Hematopoietic multipotent progenitor cell treated with erythropoietin and hydrocortisone succinate and interleukin-3 and kit ligand, for 4 days (in vitro differentiated cells): ENCODE data around the gene GARRE1.
"Not testable (repeated sequence)": the region's sequence is repeated elsewhere in the genome, so short reads cannot be mapped to it uniquely, and the experiment has no call there.

Source experiments
- DNase-seq: peaks from one replicate; pipeline ENCODE4 v3.0.0-alpha.2; 2015

Gene GARRE1

DNA sequence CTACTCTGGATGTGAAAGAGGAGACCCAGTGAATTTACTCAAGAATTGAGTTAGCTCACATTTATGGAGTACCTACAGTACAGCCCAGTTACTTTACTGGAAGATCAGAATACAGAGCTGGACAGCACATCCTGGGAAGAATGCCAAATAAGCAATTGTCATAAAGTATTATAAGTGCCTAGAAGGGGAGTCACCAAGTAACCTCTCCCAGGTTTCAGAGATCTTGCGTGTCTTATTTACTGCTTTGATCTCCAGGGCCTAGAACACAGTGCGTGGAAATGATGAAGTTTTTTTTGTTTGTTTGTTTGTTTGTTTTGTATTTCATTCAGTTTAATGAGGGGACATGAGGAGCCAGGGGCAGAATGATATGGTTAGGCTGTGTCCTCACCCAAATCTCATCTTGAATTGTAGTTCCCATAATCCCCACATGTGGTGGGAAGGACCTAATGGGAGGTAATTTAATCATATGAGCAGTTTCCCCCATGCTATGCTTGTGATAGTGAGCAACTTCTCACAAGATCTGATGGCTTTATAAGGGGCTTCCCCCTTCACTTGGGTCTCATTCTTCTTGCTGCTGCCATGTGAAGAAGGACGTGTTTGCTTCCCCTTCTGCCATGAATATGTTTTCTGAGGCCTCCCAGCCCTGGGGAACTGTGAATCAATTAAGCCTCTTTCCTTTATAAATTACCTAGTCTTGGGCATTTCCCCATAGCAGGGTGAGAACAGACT lies 5.2 kb downstream of the GARRE1 start:
- no peak for DNase-seq

- DNase-seq = no peak
These were observed 6.4 kb downstream of the GARRE1 start for GRCh38 chr19:34260771-34261173.

GRCh38 chr19:34261334-34262109 lies 7.2 kb downstream of the GARRE1 start:
- no peak for DNase-seq

GRCh38 chr19:34263745-34264237 lies 9.4 kb downstream of the GARRE1 start:
- no peak for DNase-seq

DNA sequence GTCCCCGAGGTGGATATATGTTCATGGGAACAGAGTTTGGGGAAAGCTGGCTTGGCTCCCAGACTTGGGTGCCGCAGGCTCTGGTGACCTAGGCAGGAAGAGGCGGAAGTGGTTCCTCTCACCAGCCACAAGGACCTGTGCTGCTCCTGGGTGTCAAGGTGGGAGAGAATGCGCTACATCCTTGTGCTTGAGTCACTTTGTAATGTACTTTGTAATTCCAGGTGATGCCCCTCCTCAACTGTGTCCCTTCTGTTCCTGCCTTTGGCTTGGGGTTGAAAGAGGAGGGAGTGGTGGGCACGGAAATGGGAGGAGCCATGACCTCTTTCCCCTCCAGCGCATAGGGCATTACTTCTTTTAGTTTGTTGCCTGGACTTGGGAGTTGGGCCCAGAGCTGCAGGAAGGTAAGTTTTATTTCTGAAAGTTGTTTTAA lies 10.9 kb downstream of the GARRE1 start:
- DNase-seq = no peak

- DNase-seq = no peak
These were observed 14.7 kb downstream of the GARRE1 start for GRCh38 chr19:34269081-34269480.

- DNase-seq = no peak
These were observed 15.1 kb downstream of the GARRE1 start for GRCh38 chr19:34269489-34269888.

DNA sequence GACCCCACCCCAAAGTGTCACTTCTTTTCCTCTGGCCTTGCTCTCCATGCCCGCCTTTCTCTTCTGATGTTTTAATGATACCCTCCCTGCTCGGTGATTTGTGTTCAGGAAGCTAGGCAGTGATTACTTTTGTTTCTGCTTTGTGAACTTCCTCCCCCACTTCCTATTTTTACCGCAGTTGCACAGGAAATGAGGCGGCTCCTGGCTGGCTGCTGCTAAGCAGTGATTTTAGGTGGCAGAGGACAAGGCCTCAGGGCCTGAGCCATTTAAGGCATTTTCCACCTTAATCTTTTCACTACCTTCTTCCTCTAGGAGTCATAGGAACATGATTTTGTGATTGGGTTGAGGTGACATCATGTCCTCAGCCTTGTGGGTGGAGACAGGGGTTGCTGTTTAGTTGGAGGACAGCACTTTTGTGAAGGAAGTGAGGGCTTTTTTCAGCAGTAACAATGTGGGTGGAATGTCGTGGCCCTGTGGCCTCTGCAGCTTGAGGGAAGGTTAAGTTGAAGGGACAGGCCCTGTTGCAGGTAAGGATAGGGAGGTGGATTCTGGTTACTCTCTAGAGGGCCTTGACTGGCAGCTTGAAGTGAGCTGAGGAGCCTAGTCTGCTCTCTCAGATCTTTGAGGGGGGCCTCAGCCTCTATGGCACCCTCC lies 15.7 kb downstream of the GARRE1 start:
- DNase-seq = peak; percentile 64

DNA sequence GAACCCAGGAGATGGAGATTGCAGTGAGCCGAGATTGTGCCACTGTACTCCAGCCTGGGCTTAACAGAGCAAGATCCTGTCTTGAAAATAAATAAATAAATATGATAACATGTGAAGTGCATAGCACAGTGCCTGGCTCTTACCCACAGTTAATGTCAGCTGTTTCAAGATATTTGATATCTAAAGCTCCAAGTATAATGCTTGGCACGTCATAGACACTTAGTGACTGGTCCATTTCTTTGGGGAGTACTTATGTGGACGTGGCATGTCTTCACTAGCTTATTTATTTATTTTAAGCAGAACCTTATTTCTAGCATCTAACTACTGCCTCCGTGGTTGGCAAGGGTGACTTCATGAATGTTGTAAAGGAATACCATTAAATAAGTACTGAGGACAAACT lies 18.8 kb downstream of the GARRE1 start:
- DNase-seq = no peak

DNA sequence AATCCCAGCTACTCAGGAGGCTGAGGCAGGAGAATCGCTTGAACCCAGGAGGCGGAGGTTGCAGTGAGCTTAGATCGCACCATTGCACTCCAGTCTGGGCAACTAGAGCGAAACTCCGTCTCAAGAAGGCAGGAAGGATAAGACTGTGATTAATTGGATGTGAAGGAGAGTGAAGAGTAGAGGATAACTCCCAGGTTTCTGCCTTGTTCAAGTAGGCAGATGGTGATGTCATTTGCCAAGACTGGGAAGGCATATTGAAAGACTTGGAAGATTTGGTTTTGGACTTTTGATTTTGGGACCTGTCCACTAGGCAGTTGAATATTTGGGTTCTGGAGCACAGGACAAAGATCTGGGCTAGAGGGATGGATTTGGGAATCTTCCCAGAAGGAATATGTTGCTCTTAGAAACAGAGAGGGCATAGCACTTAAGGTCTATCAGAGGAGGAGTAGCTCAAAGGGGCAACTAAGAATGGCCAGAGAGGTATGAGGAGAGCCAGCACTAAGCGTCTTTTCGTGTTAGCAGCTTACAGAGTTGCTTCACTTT lies 20.0 kb downstream of the GARRE1 start:
- DNase-seq = no peak

DNA sequence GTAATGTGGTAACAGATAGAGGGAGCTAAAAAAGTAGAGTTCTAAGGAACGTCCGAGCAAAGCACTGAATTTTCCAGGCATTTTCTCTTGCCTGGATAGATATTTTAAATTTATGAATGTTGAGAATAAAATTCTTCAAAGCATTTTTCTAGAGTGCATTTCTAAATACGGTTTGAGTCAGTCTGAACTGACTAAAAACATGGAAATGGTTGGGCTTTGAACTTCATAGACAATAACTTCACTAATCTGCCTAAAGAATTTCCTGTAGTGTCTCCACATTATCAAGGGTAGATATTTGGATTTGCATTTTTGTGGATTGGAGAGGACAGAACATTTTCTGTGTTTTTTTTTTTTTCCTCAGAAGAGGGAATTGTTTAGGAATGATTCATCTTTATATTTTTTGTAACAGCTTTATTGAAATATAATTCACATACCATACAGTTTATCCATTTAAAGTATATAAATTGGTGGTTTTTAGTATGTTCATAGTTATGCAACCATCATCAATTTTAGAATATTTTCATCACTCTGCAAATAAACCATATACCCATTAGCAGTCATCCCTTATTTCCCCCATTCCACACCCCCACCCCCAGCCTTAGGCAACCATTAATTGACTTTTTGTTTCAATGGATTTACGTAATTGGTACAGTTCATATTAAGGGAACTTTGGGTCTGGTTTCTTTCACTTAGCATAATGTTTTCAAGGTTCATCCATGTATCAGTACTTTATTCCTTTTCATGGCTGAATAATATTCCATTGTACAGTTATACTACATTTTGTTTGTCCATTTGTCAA lies 20.7 kb downstream of the GARRE1 start:
- DNase-seq = no peak

- DNase-seq = no peak
These were observed 21.4 kb downstream of the GARRE1 start for GRCh38 chr19:34275705-34276104.

- DNase-seq = no peak
These were observed 22.3 kb downstream of the GARRE1 start for GRCh38 chr19:34276614-34277013.

DNA sequence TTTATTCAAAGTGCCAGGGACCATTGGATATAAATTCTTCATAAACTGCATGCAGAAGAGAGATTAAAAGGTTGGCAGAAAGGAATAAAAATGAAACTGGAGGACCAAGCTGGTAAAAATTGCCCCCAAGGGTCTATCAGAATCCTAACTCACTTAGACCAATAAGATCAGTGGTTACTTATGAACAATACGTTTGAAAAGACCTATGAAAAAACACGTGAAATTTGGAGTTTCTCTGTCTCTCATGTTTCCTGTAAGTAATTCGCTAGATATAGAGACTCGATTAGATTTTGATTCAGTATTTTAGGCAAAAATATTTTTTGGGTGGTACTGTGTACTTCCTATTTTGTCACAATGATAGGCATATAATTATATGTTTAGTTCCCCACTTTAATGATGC lies 22.9 kb downstream of the GARRE1 start:
- no peak for DNase-seq

DNA sequence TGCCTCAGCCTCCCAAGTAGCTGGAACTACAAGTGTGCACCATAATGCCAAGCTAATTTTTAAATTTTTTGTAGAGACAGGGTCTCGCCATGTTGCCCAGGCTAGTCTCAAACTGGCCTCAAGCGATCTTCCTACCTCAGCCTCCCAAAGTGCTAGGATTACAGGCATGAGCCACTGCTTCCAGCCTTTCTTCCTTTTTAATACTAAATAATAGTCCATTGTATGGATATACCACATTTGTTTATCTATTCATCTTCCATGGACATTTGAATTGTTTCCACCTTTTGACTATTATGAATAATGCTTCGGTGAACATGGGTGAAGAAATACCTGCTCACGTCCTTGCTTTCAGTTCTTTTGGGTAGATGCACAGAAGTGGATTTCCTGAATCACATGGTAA lies 24.4 kb downstream of the GARRE1 start:
- no peak for DNase-seq

DNA sequence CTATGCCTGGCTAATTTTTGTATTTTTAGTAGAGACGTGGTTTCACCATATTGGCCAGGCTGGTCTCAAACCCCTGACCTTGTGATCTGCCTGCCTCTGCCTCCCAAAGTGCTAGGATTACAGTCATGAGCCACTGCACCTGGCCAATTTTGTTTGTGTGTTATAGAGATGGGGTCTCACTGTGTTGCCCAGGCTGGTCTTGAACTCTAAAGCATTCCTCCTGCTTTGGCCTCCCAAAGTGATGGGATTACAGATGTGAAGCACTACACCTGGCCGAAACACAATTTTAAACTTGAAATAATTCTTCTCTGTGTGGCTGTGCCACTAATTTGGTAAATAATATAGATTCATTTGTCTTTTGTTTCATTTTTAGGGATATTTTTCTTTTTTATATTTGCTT lies 27.1 kb downstream of the GARRE1 start:
- not testable (repeated sequence) for DNase-seq

DNA sequence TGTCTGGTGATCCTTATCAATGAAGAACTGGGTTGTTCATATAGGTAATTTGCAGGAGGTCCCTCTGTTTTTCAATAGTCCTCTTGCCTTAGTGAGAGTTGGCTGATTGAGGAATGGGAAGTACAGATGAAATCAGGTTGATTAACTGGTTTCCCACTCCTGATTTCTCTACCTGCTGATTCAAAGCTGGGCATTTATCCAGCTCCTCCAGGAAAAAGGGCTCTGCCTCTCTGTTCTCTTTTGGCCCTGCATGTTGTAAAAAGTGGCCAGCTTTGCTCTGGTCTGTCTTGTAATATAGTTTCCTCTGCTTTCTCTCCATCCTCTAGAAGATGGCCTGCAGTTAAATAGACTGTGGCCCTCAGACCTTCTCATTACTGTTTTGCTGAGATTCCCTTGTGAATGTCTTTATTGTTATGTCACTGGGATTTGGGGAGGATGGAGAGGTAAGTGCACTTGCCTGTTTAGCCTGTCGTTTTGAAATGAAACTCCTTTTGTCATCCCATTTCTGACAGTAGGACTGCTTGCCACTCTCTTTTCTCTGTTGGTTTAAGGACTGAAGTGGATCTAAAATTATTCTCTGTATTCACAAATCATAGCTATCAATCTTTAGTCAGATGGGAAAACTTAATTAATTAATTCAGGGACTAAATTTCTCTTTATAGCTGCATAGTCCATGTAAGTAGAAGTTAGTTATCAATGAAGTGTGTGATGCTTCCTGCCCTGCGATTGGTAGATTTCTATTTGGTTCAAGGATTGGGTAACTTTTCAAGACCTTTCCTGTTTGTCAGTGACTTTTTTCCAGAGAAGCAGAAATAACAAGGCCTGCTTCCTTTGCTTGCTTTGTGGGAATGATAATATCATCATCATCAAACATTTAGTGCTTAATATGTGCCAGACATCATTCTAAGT lies 28.5 kb downstream of the GARRE1 start:
- DNase-seq = no peak

DNA sequence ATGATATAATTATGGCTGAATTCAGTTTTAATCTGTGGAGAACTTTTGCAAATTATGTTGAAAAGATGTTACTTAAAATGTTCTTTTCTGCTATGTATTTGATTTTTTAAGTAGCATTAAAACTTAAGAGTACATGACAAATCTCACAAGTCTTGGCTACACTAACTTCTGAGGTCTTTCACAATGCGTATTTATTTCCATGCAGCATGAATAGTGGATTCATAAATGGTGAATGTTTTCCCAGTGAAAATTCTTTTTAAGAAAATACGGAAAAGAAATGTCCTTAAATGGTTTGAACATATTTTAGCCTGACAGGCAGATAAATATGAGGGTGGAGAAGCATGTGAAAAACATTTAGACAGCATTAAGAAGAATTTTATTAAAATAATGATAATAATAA lies 30.2 kb downstream of the GARRE1 start:
- no peak for DNase-seq

GRCh38 chr19:34287662-34288140 lies 33.3 kb downstream of the GARRE1 start:
- DNase-seq = no peak

GRCh38 chr19:34288381-34288780 lies 34.0 kb downstream of the GARRE1 start:
- DNase-seq = no peak

DNA sequence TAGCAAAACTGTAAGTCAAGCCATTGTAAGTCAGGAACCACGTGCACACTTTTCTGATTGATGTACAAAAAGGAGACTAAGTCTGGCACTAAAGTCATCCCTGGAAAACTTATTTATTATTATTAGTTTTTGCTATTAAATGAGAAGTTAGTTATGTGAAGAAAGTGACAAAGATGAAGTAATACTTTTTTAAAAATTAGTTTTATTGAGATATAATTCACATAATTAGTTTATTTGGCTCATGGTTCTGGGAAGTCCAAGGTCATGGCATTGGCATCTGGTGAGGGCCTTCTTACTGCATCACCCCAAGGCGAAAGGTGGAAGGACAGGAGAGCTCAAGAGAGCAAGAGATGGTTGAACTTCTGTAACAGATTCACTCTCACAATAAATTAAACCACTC lies 36.9 kb downstream of the GARRE1 start:
- DNase-seq = no peak
